PC-3 (cell line): ENCODE measurements around the gene CRYGA. TPM values are rescaled to one million over a fixed set of nuclear protein-coding genes. Genes with fewer than 3 reads are reported as not detected.

Source experiments
- ATAC-seq: fragments of 200-7000 bp; cut with Tn5 transposase; 2 replicates; pipeline ENCODE4 v1.9.1; 2020; ENCODE audit warnings: mild to moderate bottlenecking, moderate library complexity
- Bru-seq: library from RNA; stranded (reverse); fragments of 400-500 nt; gene quantifications from one replicate; lab custom pipeline; 2021; lab: Mats Ljungman, UMichigan
- BruChase-seq, 2 experiments: library from RNA; stranded (reverse); fragments of 400-500 nt; gene quantifications; one replicate each; lab custom pipeline; 2021; lab: Mats Ljungman, UMichigan
- BruUV-seq: library from RNA; stranded (reverse); fragments of 400-500 nt; replicated peaks from 2 replicates; lab custom pipeline; 2021; lab: Mats Ljungman, UMichigan
- CTCF ChIA-PET: fragments of 300-600 bp; sonication (Branson Sonifier 250); formaldehyde crosslinking; loops from one replicate; lab custom pipeline; 2022; ENCODE audit warnings: antibody characterized with exemption; lab: Charles Lee
- POLR2A ChIA-PET: fragments of 300-600 bp; sonication (Branson Sonifier 250); formaldehyde crosslinking; loops from one replicate; lab custom pipeline; 2022; ENCODE audit warnings: antibody characterized with exemption; ENCODE audit not compliant: unreplicated experiment; lab: Charles Lee
- DNase-seq: peaks from one replicate; pipeline ENCODE4 v3.0.0-alpha.2; 2015
- H2AFZ ChIP-seq: fragments of 300-600 bp; sonication (generic); 2 replicates; pipeline ENCODE4 v1.6.0; 2016; ENCODE audit warnings: antibody characterized with exemption, low read length
- H3F3A ChIP-seq: fragments of 300-600 bp; sonication (generic); one replicate; pipeline ENCODE4 v1.6.0; 2017; ENCODE audit warnings: antibody characterized with exemption, low read length, control low read depth, mild to moderate bottlenecking; ENCODE audit not compliant: unreplicated experiment
- H3K27ac ChIP-seq: fragments of 300-600 bp; sonication (generic); 2 replicates; pipeline ENCODE4 v1.5.1; 2016; ENCODE audit warnings: mild to moderate bottlenecking, low read length
- H3K27me3 ChIP-seq: fragments of 300-600 bp; sonication (generic); 2 replicates; pipeline ENCODE4 v1.6.1; 2016; ENCODE audit warnings: low read length, mixed read lengths
- H3K36me3 ChIP-seq: fragments of 300-600 bp; sonication (generic); 2 replicates; pipeline ENCODE4 v1.6.1; 2016; ENCODE audit warnings: low read depth, mixed run types, low read length, mixed read lengths
- H3K4me1 ChIP-seq: fragments of 300-600 bp; sonication (generic); 2 replicates; pipeline ENCODE4 v1.5.1; 2016; ENCODE audit warnings: low read length; ENCODE audit not compliant: insufficient read depth
- H3K4me2 ChIP-seq: fragments of 300-600 bp; sonication (generic); 2 replicates; pipeline ENCODE4 v1.6.0; 2016; ENCODE audit warnings: low read length
- H3K4me3 ChIP-seq: fragments of 300-600 bp; sonication (generic); 2 replicates; pipeline ENCODE4 v1.5.1; 2016; ENCODE audit warnings: mild to moderate bottlenecking, low read length, mixed read lengths
- H3K79me2 ChIP-seq: fragments of 300-600 bp; sonication (generic); 2 replicates; pipeline ENCODE4 v1.6.1; 2017; ENCODE audit warnings: low read length, mixed read lengths
- H3K9ac ChIP-seq: fragments of 300-600 bp; sonication (generic); 2 replicates; pipeline ENCODE4 v1.6.0; 2016; ENCODE audit warnings: mild to moderate bottlenecking, low read length
- H3K9me2 ChIP-seq: fragments of 300-600 bp; sonication (generic); replicated peaks from 2 replicates; pipeline ENCODE4 v1.6.1; 2016; ENCODE audit warnings: mixed run types, low read length, mixed read lengths
- H3K9me3 ChIP-seq: fragments of 300-600 bp; sonication (generic); 2 replicates; pipeline ENCODE4 v1.6.1; 2016; ENCODE audit warnings: low read length, mixed read lengths
- H4K20me1 ChIP-seq: fragments of 300-600 bp; sonication (generic); 2 replicates; pipeline ENCODE4 v1.6.1; 2016; ENCODE audit warnings: low read length, mixed read lengths
- CTCF ChIP-seq: fragments of 300-600 bp; sonication (generic); conservative IDR thresholded peaks from 2 replicates; pipeline ENCODE4 v1.5.1; 2017; ENCODE audit warnings: antibody characterized with exemption, low read depth, mild to moderate bottlenecking, low read length
- EZH2 ChIP-seq: fragments of 300-600 bp; sonication (generic); IDR thresholded peaks from one replicate; pipeline ENCODE4 v1.6.1; 2017; ENCODE audit warnings: antibody characterized with exemption, mild to moderate bottlenecking, low read length; ENCODE audit not compliant: unreplicated experiment
- EZH2phosphoT487 ChIP-seq: fragments of 300-600 bp; sonication (generic); IDR thresholded peaks from 2 replicates; pipeline ENCODE4 v1.6.1; 2018; ENCODE audit warnings: mild to moderate bottlenecking, antibody characterized with exemption, low read length, borderline replicate concordance
- intact Hi-C: fragments of 100-400 bp; cut with micrococcal nuclease; formaldehyde crosslinking; loops from 2 replicates; pipeline ENCODE4 v1.9.0; 2023
- long read RNA-seq: library from polyadenylated mRNA; unstranded; transcript quantifications from one replicate; pipeline ENCODE4 v2.0.0, GENCODE V29; 2021; ENCODE audit not compliant: unreplicated experiment
- total RNA-seq: library from RNA; depleted of rRNA; stranded (reverse); fragments of >200 nt; gene quantifications from 2 replicates; pipeline ENCODE4 v1.2.3, GENCODE V29; 2014; rRNA removed

CRYGA gene
- total RNA-seq: not detected in 2 replicates
- not detected for Bru-seq, nascent RNA
- not detected for BruChase-seq, experiment 1, labeled RNA remaining after a 6-hour chase
- BruChase-seq, experiment 2, labeled RNA remaining after a 2-hour chase: not detected
- long read RNA-seq: 0 reads

GRCh38 chr2:208163489-208163888 lies at the start of gene CRYGA:
Gene CRYGA (minus strand): TSS chr2:208163589. CDS start chr2:208163556, 33 bp downstream.
- Histone ChIP-seq H3K4me3 (no peak within 1 kb of the TSS), H3K4me1 (no peaks in the 10 kb centered on the region), H3K36me3 (no peaks in the 10 kb centered on the region), H3K9me2 (no peaks in the 10 kb centered on the region), H3K27ac (no peak within 1 kb of the TSS), H3K4me2 (no peak within 1 kb of the TSS), H4K20me1 (no peaks in the 10 kb centered on the region), H3K27me3 (peaks cover 9% of the 10 kb centered on the region; the same call in 1 of the 2 replicates), H3K9me3 (no peaks in the 10 kb centered on the region), H2AFZ (no peak within 1 kb of the TSS), H3K9ac (no peak within 1 kb of the TSS), H3F3A (no peaks in the 10 kb centered on the region), H3K79me2 (no peaks in the 10 kb centered on the region)
- BruUV-seq: no TSS peak
- no peak for ATAC-seq
- TF ChIP-seq EZH2phosphoT487 (no peak), EZH2 (no peak), CTCF (no peak)
- POLR2A ChIA-PET: no interaction called here
- no peak for DNase-seq
- CTCF ChIA-PET: no interaction called here
- intact Hi-C loops: no loop called here

- BruUV-seq: no TSS peak
- Histone ChIP-seq H3K4me1 (no peaks in the 10 kb centered on the region), H4K20me1 (no peaks in the 10 kb centered on the region), H3K9me3 (no peaks in the 10 kb centered on the region), H3K36me3 (no peaks in the 10 kb centered on the region), H3K9me2 (no peaks in the 10 kb centered on the region), H3K27me3 (no peaks in the 10 kb centered on the region), H3K9ac (no peak overlapping the region), H3K79me2 (no peaks in the 10 kb centered on the region), H3F3A (no peaks in the 10 kb centered on the region), H2AFZ (no peak overlapping the region), H3K4me2 (no peak overlapping the region), H3K27ac (no peak overlapping the region), H3K4me3 (no peak overlapping the region)
- CTCF ChIA-PET: no interaction called here
- DNase-seq (no peak), ATAC-seq (no peak)
- intact Hi-C loops: no loop called here
- POLR2A ChIA-PET: no interaction called here
- TF ChIP-seq CTCF: no peak
- no peak for TF ChIP-seq EZH2phosphoT487
- no peak for TF ChIP-seq EZH2
These were observed 47.5 kb upstream of the CRYGA start for GRCh38 chr2:208210688-208211451.
